ENCODE results near the gene DUSP28.

The DUSP28 gene

DNA sequence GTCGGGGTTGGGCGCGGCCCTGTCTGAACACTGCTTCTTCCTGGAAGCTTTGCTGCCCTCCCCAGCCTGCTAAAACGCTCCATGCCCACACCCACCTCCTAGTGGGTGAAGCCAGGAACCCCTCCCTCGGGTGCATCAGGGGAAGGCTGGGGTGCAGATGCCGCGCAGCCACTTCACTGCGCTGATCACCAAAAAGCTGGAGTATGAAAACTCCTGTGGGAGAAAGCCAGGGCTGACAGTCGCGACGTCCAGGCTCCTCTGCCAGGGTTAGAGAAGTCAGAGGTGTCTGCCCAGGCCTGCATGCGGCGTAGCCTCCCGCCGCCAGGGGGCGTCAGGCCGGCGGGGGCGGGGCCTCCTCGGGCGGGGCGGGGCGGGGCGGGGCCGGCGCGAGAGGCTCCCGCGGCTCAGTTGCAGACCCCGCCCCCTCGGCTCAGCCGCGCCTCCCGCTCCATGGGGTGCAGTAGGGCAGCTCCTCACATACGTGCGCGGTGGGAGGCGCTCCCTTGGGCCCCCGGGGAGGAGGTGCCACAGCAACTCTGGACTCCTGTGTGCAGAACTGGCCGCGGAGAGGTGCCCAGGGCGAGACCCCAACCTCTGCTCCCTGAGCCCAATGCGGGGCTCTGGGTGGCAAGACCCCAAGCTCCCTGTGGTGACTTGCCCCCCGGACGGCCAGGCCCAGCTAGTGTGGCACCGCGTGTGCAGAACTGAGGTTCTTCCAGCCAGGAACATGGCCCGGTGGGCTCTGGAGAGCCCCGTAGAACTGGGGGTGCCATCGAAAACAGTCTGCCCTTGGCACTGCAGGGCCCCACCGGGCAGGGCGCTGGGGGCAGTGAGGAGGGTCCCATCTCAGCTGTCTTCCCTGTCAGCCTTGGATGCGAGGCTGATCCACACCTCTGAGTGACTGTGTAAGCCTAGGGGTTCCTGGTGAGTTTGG, 6.3 kb downstream of the DUSP28 start:
- CTCF ChIA-PET: interaction anchor here (0.5 to 1.7 kb wide), 13 partner anchors 11 to 211 kb away, joined by 3 to 16 read pairs (median 4); partner anchors contain the start of gene CAPN10
- TF ChIP-seq, protein P1, sequence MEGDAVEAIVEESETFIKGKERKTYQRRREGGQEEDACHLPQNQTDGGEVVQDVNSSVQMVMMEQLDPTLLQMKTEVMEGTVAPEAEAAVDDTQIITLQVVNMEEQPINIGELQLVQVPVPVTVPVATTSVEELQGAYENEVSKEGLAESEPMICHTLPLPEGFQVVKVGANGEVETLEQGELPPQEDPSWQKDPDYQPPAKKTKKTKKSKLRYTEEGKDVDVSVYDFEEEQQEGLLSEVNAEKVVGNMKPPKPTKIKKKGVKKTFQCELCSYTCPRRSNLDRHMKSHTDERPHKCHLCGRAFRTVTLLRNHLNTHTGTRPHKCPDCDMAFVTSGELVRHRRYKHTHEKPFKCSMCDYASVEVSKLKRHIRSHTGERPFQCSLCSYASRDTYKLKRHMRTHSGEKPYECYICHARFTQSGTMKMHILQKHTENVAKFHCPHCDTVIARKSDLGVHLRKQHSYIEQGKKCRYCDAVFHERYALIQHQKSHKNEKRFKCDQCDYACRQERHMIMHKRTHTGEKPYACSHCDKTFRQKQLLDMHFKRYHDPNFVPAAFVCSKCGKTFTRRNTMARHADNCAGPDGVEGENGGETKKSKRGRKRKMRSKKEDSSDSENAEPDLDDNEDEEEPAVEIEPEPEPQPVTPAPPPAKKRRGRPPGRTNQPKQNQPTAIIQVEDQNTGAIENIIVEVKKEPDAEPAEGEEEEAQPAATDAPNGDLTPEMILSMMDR (conservative IDR thresholded peaks at IDR 0.05; ENCODE audit: low read depth): peak; percentile 94
- POLR2A ChIA-PET (ENCODE audit: low non-redundant PET): interaction anchor here (0.6 to 2.5 kb wide), 3 partner anchors 11 to 20 kb away, joined by 3 to 12 read pairs (median 4); partner anchors contain the start of gene CAPN10
- H3K27ac ChIP-seq: peak overlapping the region; percentile 98
- peak; percentile 78 for DNase-seq (ENCODE audit: low spot score)

DNA sequence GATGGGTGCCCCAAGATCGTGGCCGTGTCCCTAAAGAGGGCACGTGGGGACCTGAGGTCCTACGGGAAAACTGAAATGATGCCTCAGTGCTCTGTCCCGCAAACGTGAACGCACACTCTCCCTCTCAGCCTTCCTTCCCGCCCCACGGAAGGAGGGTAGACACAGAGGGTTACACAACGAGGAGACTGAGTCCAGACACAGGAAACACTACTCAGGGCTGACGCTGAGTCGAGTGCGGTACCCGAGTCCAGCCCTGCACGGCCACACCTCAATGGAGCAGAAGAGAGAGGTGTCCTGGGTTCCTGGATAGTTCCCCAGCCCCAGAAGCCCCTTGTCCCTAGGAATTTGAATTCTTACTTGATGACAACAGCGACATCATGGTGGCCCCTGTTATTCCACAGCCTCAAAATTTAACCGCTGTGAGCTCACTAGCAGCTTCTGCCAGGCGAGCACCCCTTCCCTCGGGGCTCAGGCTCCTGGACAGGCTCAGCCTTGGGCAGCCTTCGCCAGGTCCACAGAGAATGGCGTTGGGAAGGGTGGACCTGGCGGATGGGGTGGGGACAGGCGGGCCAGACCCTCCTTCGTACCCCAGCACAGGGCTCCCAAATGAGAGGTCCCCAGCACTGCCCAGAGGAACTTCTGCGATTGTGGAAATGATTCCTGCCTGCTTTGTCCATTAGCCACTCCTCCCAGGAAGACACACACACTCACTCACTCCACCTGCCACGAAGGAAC, 7.1 kb downstream of the DUSP28 start:
- CTCF ChIA-PET: interaction anchor here (0.5 to 1.7 kb wide), 3 partner anchors 13 to 227 kb away, joined by 3 to 16 read pairs (median 3); no protein-coding TSS in a partner anchor
- DNase-seq (ENCODE audit: low spot score): no peak
- H3K27ac ChIP-seq: peak overlapping the region; percentile 98
- TF ChIP-seq, protein P1 (conservative IDR thresholded peaks at IDR 0.05; ENCODE audit: low read depth): no peak
- POLR2A ChIA-PET (ENCODE audit: low non-redundant PET): interaction anchor here (2.5 kb wide), 1 partner anchor 19 kb away, joined by 12 read pairs; the partner anchor contains the start of gene CAPN10

DNA sequence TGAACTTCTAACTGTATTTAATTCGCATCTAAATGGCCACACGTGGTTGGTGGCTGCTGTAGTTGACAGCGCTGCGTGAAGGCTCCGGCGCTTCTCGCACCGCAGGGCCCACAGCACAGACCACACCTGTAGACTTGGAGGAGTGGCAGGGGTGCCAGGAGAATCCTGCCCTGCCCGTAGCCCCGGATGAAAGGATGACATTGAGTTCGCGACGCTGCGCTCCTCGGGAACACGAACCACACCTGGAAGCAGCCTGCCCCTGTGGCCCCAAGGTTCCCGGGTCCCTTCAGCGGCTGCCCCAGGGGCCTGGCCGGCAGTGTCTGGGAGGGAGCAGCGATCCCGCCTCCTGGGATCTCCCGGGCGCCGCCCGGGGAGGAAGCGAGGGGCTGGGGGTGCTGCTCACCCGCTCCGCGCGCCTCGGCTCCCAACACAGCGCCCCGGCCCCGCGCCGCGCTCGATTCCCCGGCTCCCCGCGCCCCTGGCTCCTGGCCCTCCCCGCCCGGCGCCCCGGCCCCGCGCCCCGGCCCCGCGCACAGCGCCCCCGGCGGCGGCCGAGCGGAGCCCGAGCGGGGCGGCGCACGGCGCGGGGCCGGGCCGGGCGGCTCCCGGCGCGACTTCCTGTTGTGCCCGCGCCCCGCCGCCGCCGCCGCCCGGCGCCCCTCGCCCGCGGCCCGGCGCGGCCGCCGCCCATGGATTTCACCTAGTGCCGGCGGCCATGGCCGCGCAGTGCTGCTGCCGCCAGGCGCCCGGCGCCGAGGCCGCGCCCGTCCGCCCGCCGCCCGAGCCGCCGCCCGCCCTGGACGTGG, 7.9 kb downstream of the DUSP28 start, which contains the start of gene RNPEPL1:
Gene RNPEPL1, plus strand, starts transcription at position 613 of the 806 bp plus-strand sequence. Its CDS starts 103 bp downstream, at position 716.
- POLR2A ChIA-PET (ENCODE audit: low non-redundant PET): no interaction called here
- CTCF ChIA-PET: interaction anchor here (0.7 to 1.1 kb wide), 2 partner anchors 12 to 226 kb away, joined by 3 to 7 read pairs; no protein-coding TSS in a partner anchor
- peak within 1 kb of the TSS; percentile 98 for H3K27ac ChIP-seq
- no peak for DNase-seq (ENCODE audit: low spot score)
- TF ChIP-seq, protein P1 (conservative IDR thresholded peaks at IDR 0.05; ENCODE audit: low read depth): peak; percentile 32; the same call in 1 of the 2 replicates

DNA sequence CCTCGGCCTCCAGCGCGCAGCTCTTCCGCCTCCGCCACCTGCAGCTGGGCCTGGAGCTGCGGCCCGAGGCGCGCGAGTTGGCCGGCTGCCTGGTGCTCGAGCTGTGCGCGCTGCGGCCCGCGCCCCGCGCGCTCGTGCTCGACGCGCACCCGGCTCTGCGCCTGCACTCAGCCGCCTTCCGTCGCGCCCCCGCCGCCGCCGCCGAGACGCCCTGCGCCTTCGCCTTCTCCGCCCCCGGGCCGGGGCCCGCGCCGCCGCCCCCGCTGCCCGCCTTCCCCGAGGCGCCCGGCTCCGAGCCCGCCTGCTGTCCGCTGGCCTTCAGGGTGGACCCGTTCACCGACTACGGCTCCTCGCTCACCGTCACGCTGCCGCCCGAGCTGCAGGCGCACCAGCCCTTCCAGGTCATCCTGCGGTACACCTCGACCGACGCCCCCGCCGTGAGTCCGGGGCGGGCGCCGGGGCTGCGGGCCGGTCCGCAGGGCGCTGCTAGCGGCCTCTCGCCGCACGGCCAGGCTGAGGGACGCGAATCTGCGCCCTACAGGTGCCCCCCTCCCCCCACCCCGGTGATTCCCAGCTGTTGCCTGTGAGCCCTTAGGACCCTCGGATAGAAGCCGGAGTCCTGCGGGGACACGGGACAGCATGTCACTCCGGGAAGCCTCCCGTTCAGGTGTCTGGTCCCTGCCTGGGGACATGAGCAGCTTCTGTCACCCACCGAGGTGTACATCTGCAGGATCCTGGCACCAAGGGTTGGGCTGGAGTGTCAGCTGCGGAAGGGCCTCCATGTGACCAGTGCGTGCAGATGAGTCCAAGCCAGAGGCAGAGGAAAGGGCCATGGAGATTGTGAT, 8.7 kb downstream of the DUSP28 start:
- POLR2A ChIA-PET (ENCODE audit: low non-redundant PET): interaction anchor here (0.8 kb wide), 1 partner anchor 17 kb away, joined by 4 read pairs; the partner anchor contains the start of gene CAPN10
- DNase-seq (ENCODE audit: low spot score): no peak
- TF ChIP-seq, protein P1 (conservative IDR thresholded peaks at IDR 0.05; ENCODE audit: low read depth): no peak
- CTCF ChIA-PET: interaction anchor here (0.5 to 1.1 kb wide), 4 partner anchors 11 to 556 kb away, joined by 4 to 7 read pairs (median 4); partner anchors contain the start of gene CAPN10
- peak overlapping the region; percentile 98 for H3K27ac ChIP-seq

DNA sequence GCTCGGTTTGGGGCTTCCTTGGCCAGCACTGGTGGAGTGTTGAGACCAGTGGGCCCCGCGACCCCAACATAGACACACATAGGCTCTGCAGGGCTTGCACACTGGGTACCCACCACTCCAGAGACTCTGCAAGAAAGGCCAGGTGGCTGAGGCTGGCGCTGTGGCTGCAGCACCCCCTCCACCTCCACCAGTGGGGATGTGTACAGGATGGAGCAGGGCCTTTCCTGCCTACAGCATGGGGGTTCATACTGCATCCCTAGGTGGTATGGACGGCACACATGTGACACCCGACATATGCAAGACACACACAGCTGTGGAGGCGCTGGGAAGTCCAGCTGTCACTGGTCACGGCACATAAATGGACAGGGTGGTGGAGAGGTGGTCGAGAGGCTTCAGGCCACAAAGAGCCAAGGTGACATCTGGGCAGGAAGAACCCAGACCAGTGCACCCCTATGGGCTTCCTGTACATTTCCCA, 9.4 kb downstream of the DUSP28 start:
- ChIA-PET POLR2A (ENCODE audit: low non-redundant PET) (no interaction called here), CTCF (interaction anchor here (0.6 to 1.1 kb wide), 3 partner anchors 10 to 426 kb away, joined by 4 to 7 read pairs (median 5); partner anchors contain the start of gene CAPN10)
- no peak for DNase-seq (ENCODE audit: low spot score)
- peak overlapping the region; percentile 98 for H3K27ac ChIP-seq
- TF ChIP-seq, protein P1 (conservative IDR thresholded peaks at IDR 0.05; ENCODE audit: low read depth): no peak
